SJCRH30 (cell line): ENCODE data around the gene MTLN. TPM values are rescaled to one million over a fixed set of nuclear protein-coding genes. Genes with fewer than 3 reads are reported as not detected.

Experiments used
- DNase-seq, 2 experiments: peaks; one replicate each; pipeline ENCODE4 v3.0.0-alpha.2; 2015 to 2020
- H3K27ac ChIP-seq: fragments of 250-450 bp; sonication (Bioruptor Pico); 2 replicates; pipeline ENCODE4 v1.5.1; 2020; ENCODE audit warnings: mild to moderate bottlenecking, moderate library complexity
- H3K27me3 ChIP-seq: fragments of 250-450 bp; sonication (Bioruptor Pico); 2 replicates; pipeline ENCODE4 v1.5.1; 2020; ENCODE audit warnings: mild to moderate bottlenecking, moderate library complexity
- H3K36me3 ChIP-seq: fragments of 250-450 bp; sonication (Bioruptor Pico); 2 replicates; pipeline ENCODE4 v1.5.1; 2020; ENCODE audit warnings: mild to moderate bottlenecking, moderate library complexity
- H3K4me1 ChIP-seq: fragments of 250-450 bp; sonication (Bioruptor Pico); 2 replicates; pipeline ENCODE4 v1.5.1; 2020; ENCODE audit warnings: mild to moderate bottlenecking, moderate library complexity
- H3K4me3 ChIP-seq: fragments of 250-450 bp; sonication (Bioruptor Pico); 2 replicates; pipeline ENCODE4 v1.5.1; 2020; ENCODE audit warnings: mild to moderate bottlenecking, moderate library complexity
- H3K9me3 ChIP-seq: fragments of 250-450 bp; sonication (Bioruptor Pico); replicated peaks from 2 replicates; pipeline ENCODE4 v1.5.1; 2020; ENCODE audit warnings: mild to moderate bottlenecking, moderate library complexity
- total RNA-seq: library from RNA; depleted of rRNA; stranded (reverse); fragments of >200 nt; shearing (Covaris generic); gene quantifications from 2 replicates; pipeline ENCODE4 v1.2.3, GENCODE V29; 2014; rRNA removed

The MTLN gene
- total RNA-seq, 1 experiment from 2014 or later, result 23.5 TPM

DNA sequence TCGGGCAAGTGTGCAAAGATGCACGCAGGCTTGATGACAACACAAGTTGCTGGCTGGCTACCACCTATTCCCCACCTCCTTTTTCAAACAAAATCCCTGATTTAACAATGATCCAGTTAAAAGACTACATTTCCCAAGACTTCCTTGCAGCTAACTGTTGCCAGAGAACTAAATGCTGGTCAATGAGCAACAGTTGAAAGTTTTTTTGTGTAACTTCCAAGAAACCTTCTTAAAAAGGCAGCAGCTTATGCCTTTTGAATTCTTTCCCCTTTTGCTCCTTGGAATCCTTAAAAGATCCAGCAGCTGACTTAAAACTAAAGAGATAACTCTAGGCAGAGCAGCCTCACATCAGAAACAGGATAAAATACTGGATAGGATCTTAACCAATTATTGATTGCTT is 46.1 kb downstream of the MTLN start:
- Histone ChIP-seq H3K4me3 (no peak overlapping the region), H3K27me3 (no peaks in the 10 kb centered on the region), H3K9me3 (no peaks in the 10 kb centered on the region), H3K4me1 (no peaks in the 10 kb centered on the region), H3K36me3 (no peaks in the 10 kb centered on the region), H3K27ac (no peak overlapping the region)
- no peak for DNase-seq

Other genes with a start within 250 kb of the MTLN start
- gene MALL, start 96.7 kb downstream of the MTLN start, total RNA-seq, result 0.12 TPM in 1 of 2 replicates, not detected in the other
- gene NPHP1, start 7.5 kb downstream of the MTLN start, total RNA-seq, result 4.4 and 5.5 TPM in 2 replicates